Thymus (tissue), 11 donors: ENCODE results near the gene PDK1. TPM values are rescaled to one million over a fixed set of nuclear protein-coding genes. Genes with fewer than 3 reads are reported as not detected.

Source experiments
- DNase-seq, 9 donors: peaks; one replicate each; pipeline ENCODE4 v3.0.0-alpha.2; 2013; ENCODE audit warnings: low spot score in 9 of 9, low read depth in 6 of 9, missing footprints in 1 of 9
- H3K27ac ChIP-seq, 2 donors: one replicate each; pipeline ENCODE4 v1.5.1; 2013; ENCODE audit warnings: control low read depth in 1 of 2, low read depth in 1 of 2, low read length in 1 of 2, mild to moderate bottlenecking in 1 of 2, moderate library complexity in 1 of 2
- H3K27me3 ChIP-seq, 2 donors: one replicate each; pipeline ENCODE4 v1.5.1; 2013; ENCODE audit warnings: low read length in 1 of 2; ENCODE audit not compliant: control insufficient read depth in 2 of 2, insufficient read depth in 1 of 2
- H3K36me3 ChIP-seq, 2 donors: one replicate each; pipeline ENCODE4 v1.5.1; 2013; ENCODE audit warnings: low read length in 1 of 2, mild to moderate bottlenecking in 1 of 2, moderate library complexity in 1 of 2; ENCODE audit not compliant: control insufficient read depth in 2 of 2, insufficient read depth in 2 of 2
- H3K4me1 ChIP-seq, 2 donors: one replicate each; pipeline ENCODE4 v1.5.1; 2013; ENCODE audit warnings: low read length in 2 of 2; ENCODE audit not compliant: control insufficient read depth in 2 of 2, insufficient read depth in 2 of 2
- H3K4me3 ChIP-seq, 2 donors: one replicate each; pipeline ENCODE4 v1.5.1; 2013; ENCODE audit warnings: low read length in 2 of 2, control low read depth in 1 of 2, mild to moderate bottlenecking in 1 of 2
- H3K9me3 ChIP-seq, 2 donors: one replicate each; pipeline ENCODE4 v1.5.1; 2013; ENCODE audit warnings: low read length in 1 of 2, mild to moderate bottlenecking in 1 of 2; ENCODE audit not compliant: control insufficient read depth in 2 of 2, insufficient read depth in 1 of 2
- WGBS: extraction: QIAGEN DNeasy Blood & Tissue Kit; methylation state at CpG from one replicate; pipeline ENCODE4 v1.1.7; 2013; 5-methylcytosine and 5-hydroxymethylcytosine counted together
- polyA plus RNA-seq: library from polyadenylated mRNA; stranded (reverse); fragments of 200-250 nt; gene quantifications from one replicate; pipeline ENCODE4 v1.2.3, GENCODE V29; 2013
- total RNA-seq: library from RNA; stranded (reverse); fragments of 120-200 nt; gene quantifications from one replicate; pipeline ENCODE4 v1.2.4, GENCODE V29; 2013
- donor health status: healthy.

The PDK1 gene
- total and polyA plus RNA-seq, 2 donors = 7.2 to 27.4 TPM

DNA sequence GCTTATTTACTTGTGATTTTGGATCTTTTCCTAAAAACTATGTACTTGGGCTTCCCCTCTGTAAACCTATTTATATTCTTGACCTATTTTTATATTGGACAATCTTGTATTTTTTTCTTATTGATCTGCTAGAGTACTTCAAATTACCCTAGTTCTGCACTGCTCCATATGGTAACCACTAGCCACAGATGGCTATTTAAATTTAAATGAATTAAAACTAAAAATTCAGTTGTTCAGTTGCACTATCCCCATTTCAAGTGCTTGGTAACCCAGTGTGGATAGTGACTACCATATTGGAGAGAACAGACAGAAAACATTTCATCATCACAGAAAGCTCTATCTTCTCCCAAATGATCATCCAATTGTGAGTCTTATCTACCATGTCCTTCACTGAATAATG is 74.3 kb downstream of the PDK1 start:
- H3K36me3 ChIP-seq = peaks cover 0 to 3% of the 10 kb centered on the region in 2 donors

DNA sequence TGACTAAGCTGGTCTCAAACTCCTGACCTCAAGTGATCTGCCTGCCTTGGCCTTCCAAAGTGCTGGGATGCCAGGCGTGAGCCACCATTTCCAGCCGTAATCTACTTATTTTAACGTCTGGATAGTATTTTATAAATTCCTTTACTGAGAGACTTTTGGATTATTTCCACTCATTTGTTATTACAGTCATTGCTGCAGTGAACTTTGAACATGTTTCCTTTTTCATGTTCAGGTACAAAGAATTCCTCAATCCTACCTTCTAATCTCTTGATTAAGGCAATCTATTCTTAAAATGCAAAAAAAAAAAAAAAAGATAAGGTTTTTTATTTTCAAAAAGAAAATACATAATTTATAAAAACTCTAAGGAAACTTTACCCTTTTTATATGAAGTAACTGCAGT is 78.6 kb downstream of the PDK1 start:
- Histone ChIP-seq H3K27ac (no peak overlapping the region), H3K4me3 (no peak overlapping the region), H3K9me3 (no peaks in the 10 kb centered on the region), H3K36me3 (peaks cover 0 to 1% of the 10 kb centered on the region in 2 donors), H3K4me1 (no peaks in the 10 kb centered on the region), H3K27me3 (no peaks in the 10 kb centered on the region)
- 95% methylated on average over 3 of the region's 3 CpGs for WGBS
- no peak for DNase-seq

More for the DNA sequence above, 74.3 kb downstream of the PDK1 start:
- Histone ChIP-seq H3K4me3 (no peak overlapping the region), H3K27me3 (no peaks in the 10 kb centered on the region), H3K27ac (no peak overlapping the region), H3K4me1 (no peaks in the 10 kb centered on the region), H3K9me3 (no peaks in the 10 kb centered on the region)
- no peak for DNase-seq

DNA sequence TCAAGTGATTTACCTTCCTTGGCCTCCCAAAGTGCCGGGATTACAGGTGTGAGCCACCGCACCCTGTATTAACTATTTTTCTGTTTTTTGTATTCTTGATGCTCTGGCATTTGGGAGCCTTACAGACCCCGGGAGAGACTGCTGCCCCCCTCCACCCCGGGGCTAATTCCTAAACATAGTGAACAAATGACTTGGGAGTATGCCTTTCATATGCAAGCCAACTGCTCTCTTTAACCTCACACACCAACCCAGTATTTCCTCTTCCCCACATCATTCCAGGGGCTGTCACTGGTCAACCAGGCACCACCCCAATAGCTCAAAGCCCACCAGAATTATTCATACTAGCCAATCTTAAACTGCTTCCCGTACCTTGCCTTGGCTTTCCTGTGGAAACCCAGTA is 79.7 kb downstream of the PDK1 start:
- H3K4me3 ChIP-seq = no peak overlapping the region
- no peak overlapping the region for H3K27ac ChIP-seq
- no peaks in the 10 kb centered on the region for H3K9me3 ChIP-seq
- DNase-seq = no peak
- no peaks in the 10 kb centered on the region for H3K36me3 ChIP-seq
- WGBS = 96% methylated on average over 5 of the region's 5 CpGs
- no peaks in the 10 kb centered on the region for H3K4me1 ChIP-seq
- H3K27me3 ChIP-seq = no peaks in the 10 kb centered on the region

DNA sequence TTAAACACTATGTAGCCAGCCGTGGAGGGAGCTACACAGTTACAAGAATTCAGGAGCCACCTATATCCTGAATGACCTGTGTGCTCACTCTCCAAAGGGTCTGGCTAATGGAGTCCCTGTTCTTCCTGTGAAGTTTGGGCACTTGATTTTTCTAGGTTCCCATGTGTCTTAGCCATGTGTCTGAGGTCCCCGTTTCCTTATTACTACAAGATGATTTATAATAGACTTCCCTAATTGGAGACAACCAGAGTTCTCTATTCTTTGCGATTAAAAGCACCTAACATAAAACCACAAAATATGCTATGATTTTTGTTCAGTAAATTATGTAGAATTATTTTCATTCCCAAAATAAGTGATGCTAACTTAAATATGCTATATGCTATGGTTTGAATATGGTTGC is 83.4 kb downstream of the PDK1 start:
- Histone ChIP-seq H3K27me3 (no peaks in the 10 kb centered on the region), H3K27ac (no peak overlapping the region), H3K4me3 (no peak overlapping the region), H3K36me3 (no peaks in the 10 kb centered on the region), H3K4me1 (no peaks in the 10 kb centered on the region), H3K9me3 (no peaks in the 10 kb centered on the region)
- DNase-seq = no peak
- WGBS = 37% methylated on average over 3 of the region's 3 CpGs

DNA sequence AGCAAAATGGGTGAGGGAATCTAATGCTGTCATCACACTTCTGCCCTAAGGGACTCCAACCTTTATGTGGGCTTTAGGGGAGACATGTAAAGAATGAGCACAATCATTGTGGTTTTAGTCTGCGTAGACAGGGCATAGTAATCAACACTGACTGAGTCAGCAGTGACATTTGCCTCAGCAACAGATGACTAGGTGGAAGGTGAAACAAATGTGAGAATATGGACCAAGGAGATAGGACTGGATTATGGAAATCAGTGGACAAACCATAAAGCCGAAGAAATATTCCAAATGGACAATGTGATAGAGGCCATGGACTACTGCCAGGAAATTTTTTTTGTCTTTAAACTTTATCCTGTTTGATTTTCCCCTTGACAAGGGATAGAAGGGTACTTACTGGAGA is 83.9 kb downstream of the PDK1 start:
- Histone ChIP-seq H3K4me3 (no peak overlapping the region), H3K4me1 (no peaks in the 10 kb centered on the region), H3K9me3 (no peaks in the 10 kb centered on the region), H3K27me3 (no peaks in the 10 kb centered on the region), H3K36me3 (no peaks in the 10 kb centered on the region), H3K27ac (no peak overlapping the region)
- WGBS = 63% methylated on average over 2 of the region's 2 CpGs
- DNase-seq = peak in 1 of 9 donors; percentile 8

DNA sequence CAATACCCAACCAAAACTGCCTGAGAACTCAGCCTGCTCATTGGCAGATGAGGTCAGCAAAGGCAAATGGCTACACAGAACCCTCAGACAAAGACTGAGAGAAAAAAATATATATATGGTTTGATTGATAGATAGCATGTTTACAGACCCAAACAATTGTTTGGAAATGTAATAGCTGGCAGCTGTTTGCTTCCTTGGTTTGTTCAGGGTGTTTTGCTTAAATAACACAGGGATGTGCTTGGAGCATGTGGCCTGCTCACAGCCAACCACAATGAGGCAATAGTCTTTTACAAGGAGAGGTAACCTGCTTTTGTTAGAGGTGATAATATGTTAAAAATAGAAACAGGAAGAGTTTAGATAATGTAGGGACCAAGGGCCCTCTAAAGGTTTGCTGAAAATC is 84.5 kb downstream of the PDK1 start:
- no peaks in the 10 kb centered on the region for H3K4me1 ChIP-seq
- no peaks in the 10 kb centered on the region for H3K36me3 ChIP-seq
- H3K27me3 ChIP-seq = no peaks in the 10 kb centered on the region
- H3K9me3 ChIP-seq = no peaks in the 10 kb centered on the region
- H3K27ac ChIP-seq = no peak overlapping the region
- DNase-seq = no peak
- no peak overlapping the region for H3K4me3 ChIP-seq

DNA sequence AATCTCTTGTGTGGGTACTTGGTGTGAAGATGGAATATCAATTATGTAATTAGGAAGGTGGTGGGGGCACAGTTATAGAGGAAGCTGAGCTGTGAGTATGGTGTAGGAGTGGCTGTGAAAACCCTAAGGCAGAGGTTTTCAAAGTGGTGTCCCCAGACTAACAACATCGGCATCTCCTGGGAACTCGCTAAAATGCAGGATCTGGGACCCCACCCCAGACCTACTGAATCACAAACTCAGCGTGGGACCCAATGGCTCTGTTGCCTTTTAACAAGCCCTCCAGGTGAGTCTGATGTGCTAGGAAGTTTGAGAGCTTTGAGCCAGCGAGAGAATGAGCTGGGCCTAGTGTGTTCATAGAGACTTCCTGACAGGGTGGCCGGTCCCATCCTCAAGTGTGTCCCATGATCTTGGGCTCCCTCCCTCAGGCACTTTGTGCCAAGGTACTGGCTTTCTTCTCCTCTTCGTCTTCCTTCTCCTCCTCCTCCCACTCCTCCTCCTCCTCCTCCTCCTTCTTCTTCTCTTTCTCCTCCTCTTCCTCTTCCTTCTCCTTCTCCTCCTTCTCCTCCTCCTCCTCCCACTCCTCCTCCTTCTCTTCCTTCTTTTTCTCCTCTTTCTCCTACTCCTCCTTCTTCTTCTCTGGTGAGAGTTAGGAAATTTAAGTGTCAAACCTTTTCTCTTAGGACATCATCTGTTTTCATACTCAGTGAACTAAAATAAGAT is 86.6 kb downstream of the PDK1 start:
- H3K4me1 ChIP-seq = no peaks in the 10 kb centered on the region
- DNase-seq = no peak
- no peak overlapping the region for H3K4me3 ChIP-seq
- H3K27ac ChIP-seq = no peak overlapping the region
- H3K9me3 ChIP-seq = no peaks in the 10 kb centered on the region
- no peaks in the 10 kb centered on the region for H3K36me3 ChIP-seq
- WGBS = 64% methylated on average over 6 of the region's 6 CpGs
- H3K27me3 ChIP-seq = no peaks in the 10 kb centered on the region

DNA sequence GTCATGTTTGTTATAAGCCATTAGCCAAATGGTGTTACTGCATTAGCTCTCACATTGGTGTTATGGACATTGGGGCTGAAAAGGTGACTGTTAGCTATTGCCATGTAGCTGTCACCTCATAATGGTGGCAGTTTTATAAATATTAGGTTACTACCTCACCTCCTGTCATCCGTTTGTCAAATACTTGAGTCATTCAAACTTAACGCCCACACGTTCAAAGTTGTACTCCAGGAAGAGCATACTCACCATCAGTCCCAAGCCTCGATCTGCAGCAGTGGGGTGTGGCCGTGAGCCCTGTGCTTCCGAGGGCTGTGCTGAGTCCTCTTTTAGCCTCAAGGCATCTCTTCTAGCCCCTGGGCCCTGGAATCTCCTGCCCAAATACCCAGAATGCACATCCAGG is 87.3 kb downstream of the PDK1 start:
- no peak overlapping the region for H3K27ac ChIP-seq
- no peaks in the 10 kb centered on the region for H3K36me3 ChIP-seq
- no peak overlapping the region for H3K4me3 ChIP-seq
- no peak for DNase-seq
- H3K9me3 ChIP-seq = no peaks in the 10 kb centered on the region
- H3K27me3 ChIP-seq = no peaks in the 10 kb centered on the region
- H3K4me1 ChIP-seq = no peaks in the 10 kb centered on the region
- WGBS = 96% methylated on average over 6 of the region's 6 CpGs

DNA sequence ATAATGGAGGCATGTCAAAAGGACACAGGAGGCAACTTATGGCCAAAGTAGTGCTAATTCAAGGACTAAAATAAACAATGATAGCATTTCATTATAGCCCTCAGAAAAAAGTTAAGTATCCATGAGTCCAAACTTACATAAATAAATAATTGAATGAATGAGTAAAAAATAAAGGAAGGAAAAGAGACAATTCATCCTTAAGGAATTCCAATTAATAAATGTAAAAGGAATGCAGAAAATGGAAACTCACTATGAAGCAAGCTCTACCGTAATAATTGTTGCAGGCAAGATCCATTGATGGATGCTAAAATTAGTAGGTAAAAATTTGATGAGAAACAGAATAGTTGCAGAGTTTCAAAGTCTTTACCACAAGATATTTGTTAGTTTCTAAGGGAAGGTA is 91.5 kb downstream of the PDK1 start:
- Histone ChIP-seq H3K9me3 (no peaks in the 10 kb centered on the region), H3K27me3 (no peaks in the 10 kb centered on the region), H3K27ac (no peak overlapping the region), H3K4me3 (no peak overlapping the region), H3K4me1 (no peaks in the 10 kb centered on the region), H3K36me3 (no peaks in the 10 kb centered on the region)
- DNase-seq = no peak
- 97% methylated on average over 1 of the region's 1 CpG for WGBS
